Large intestine (tissue), 3 donors: ENCODE data around the gene C1RL. TPM values are rescaled to one million over a fixed set of nuclear protein-coding genes. Genes with fewer than 3 reads are reported as not detected.

Source experiments
- DNase-seq, 2 donors: peaks; one replicate each; pipeline versions ENCODE4 v3.0.0 to v3.0.0-alpha.2; 2013
- H3K27ac ChIP-seq: one replicate; pipeline ENCODE4 v1.5.1; 2013; ENCODE audit warnings: low read length
- H3K27me3 ChIP-seq: 2 replicates; pipeline ENCODE4 v1.6.1; 2013; ENCODE audit warnings: low read length; ENCODE audit not compliant: control insufficient read depth, insufficient read depth
- H3K36me3 ChIP-seq: 2 replicates; pipeline ENCODE4 v1.6.1; 2013; ENCODE audit warnings: low read length; ENCODE audit not compliant: control insufficient read depth, insufficient read depth
- H3K4me1 ChIP-seq: one replicate; pipeline ENCODE4 v1.6.1; 2013; ENCODE audit warnings: low read length; ENCODE audit not compliant: control insufficient read depth, insufficient read depth
- H3K4me3 ChIP-seq: one replicate; pipeline ENCODE4 v1.5.1; 2013; ENCODE audit warnings: low read length
- H3K9me3 ChIP-seq: one replicate; pipeline ENCODE4 v1.6.1; 2013; ENCODE audit warnings: mild to moderate bottlenecking, low read depth, low read length, moderate library complexity; ENCODE audit not compliant: control insufficient read depth
- WGBS: methylation state at CpG from one replicate; pipeline ENCODE4 v1.1.5; 2013; ENCODE audit warnings: low lambda C conversion rate; ENCODE audit not compliant: insufficient coverage; 5-methylcytosine and 5-hydroxymethylcytosine counted together
- polyA plus RNA-seq: library from polyadenylated mRNA; unstranded; fragments of 120-200 nt; gene quantifications from one replicate; pipeline ENCODE4 v1.2.1, GENCODE V29; 2013

C1RL gene
- polyA plus RNA-seq, 1 donor, result 76.8 TPM

DNA sequence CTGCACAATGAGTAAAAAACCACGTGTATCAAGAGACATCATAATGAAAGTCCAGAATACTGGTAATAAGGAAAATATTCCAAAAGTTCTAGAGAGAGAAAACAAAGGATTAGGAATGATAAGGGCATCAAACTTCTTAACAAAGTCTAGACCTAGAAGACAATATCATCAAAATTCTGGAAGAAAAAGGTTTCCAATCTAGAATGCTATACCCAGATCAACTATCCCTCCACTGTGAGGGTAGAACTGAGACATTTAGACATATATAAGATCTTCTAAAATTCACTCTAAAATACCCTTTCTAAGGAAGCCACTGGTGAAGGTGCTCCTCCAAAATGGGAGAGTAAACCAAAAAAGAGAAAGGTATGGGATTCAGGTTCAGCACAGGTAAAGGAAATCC, 2.9 kb downstream of the C1RL start:
- no peaks in the 10 kb centered on the region for H3K27me3 ChIP-seq
- no CpG with 5 or more reads among the region's 1 CpG for WGBS
- H3K36me3 ChIP-seq, result peaks cover 9% of the 10 kb centered on the region
- H3K4me1 ChIP-seq, result peaks cover 12% of the 10 kb centered on the region
- no peak for DNase-seq
- H3K27ac ChIP-seq, result no peak overlapping the region
- no peak overlapping the region for H3K4me3 ChIP-seq
- no peaks in the 10 kb centered on the region for H3K9me3 ChIP-seq

- no peaks in the 10 kb centered on the region for H3K9me3 ChIP-seq
- H3K27ac ChIP-seq, result peak overlapping the region; percentile 40
- peak; percentile 61 to 79 for DNase-seq
- WGBS, result no CpG with 5 or more reads among the region's 14 CpGs
- no peaks in the 10 kb centered on the region for H3K27me3 ChIP-seq
- no peak overlapping the region for H3K4me3 ChIP-seq
- H3K4me1 ChIP-seq, result peaks cover 5% of the 10 kb centered on the region
- peaks cover 19% of the 10 kb centered on the region for H3K36me3 ChIP-seq
Observed at GRCh38 chr12:7103837-7104584, 5.0 kb downstream of the C1RL start.

DNA sequence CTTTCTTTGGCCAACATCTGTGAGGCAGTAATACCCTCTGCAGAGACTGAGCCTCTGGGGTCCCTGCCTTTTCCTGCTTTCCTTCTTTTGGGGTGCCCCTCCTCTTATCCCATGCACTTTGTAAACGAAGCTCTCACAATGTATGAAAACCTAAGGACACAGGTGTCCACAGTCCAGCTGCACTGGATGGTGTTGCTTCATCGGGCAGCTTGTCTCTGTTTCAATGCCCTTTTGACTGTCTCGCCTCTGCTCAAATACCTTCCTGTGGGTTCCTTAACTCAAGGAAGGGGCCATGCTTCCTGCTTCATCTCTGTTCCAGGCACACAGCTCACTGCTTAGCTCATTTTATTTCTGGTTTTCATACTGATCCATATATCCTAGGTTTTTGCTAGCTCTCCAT, 6.4 kb downstream of the C1RL start:
- H3K4me1 ChIP-seq, result peaks cover 5% of the 10 kb centered on the region
- peaks cover 26% of the 10 kb centered on the region for H3K36me3 ChIP-seq
- no peaks in the 10 kb centered on the region for H3K27me3 ChIP-seq
- no peaks in the 10 kb centered on the region for H3K9me3 ChIP-seq
- WGBS, result no CpG with 5 or more reads among the region's 3 CpGs
- no peak overlapping the region for H3K27ac ChIP-seq
- no peak overlapping the region for H3K4me3 ChIP-seq
- no peak for DNase-seq

DNA sequence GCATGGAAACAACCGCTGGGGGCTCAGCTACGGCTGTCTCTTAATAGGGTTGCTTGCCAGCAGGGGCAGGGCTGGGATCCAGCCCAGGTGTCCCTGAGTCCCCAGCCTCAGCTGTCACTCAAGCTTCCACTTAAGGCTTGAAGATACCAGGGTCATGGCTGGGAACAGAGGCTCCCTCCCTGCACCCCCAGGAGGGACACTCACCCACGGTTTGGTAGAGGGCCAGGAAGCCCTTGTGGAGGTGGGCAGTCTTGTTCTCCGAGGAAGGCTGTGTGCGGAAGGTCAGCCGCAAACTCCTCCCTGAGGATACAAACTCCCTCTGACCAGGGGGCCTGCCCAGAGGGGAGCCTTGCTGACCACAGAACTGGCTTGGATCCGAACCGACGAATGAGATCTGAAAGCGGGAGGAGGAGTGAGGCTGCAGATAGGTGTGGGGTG, 7.3 kb downstream of the C1RL start:
- WGBS, result no CpG with 5 or more reads among the region's 10 CpGs
- no peaks in the 10 kb centered on the region for H3K27me3 ChIP-seq
- H3K4me1 ChIP-seq, result peaks cover 5% of the 10 kb centered on the region
- DNase-seq, result no peak
- no peak overlapping the region for H3K4me3 ChIP-seq
- peaks cover 27% of the 10 kb centered on the region for H3K36me3 ChIP-seq
- no peak overlapping the region for H3K27ac ChIP-seq
- H3K9me3 ChIP-seq, result no peaks in the 10 kb centered on the region

- Histone ChIP-seq H3K4me1 (peaks cover 5% of the 10 kb centered on the region), H3K4me3 (no peak overlapping the region), H3K9me3 (no peaks in the 10 kb centered on the region), H3K27me3 (no peaks in the 10 kb centered on the region), H3K36me3 (peaks cover 27% of the 10 kb centered on the region), H3K27ac (no peak overlapping the region)
- DNase-seq, result no peak
- 94% methylated on average over 2 of the region's 4 CpGs for WGBS
Observed at GRCh38 chr12:7101047-7101693, 7.8 kb downstream of the C1RL start.

DNA sequence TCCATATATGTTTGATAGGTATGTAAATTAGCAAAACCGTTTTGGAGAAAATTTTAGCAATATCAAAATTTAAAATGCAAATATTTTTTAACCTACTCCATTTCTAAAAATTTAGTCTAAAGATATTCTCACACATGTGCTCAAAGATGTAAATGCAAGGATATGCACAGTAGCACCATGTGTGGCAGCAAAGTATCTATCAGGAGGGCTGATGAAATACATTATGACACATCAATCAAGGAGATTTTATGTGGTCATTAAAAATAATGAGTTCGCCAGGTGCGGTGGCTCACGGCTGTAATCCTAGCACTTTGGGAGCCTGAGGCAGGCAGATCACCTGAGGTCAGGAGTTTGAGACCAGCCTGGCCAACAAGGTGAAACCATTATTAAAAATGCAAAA, 8.8 kb downstream of the C1RL start:
- no peaks in the 10 kb centered on the region for H3K27me3 ChIP-seq
- peaks cover 5% of the 10 kb centered on the region for H3K4me1 ChIP-seq
- no CpG with 5 or more reads among the region's 4 CpGs for WGBS
- no peak overlapping the region for H3K4me3 ChIP-seq
- no peak for DNase-seq
- no peak overlapping the region for H3K27ac ChIP-seq
- H3K9me3 ChIP-seq, result no peaks in the 10 kb centered on the region
- peaks cover 27% of the 10 kb centered on the region for H3K36me3 ChIP-seq

- H3K27me3 ChIP-seq, result no peaks in the 10 kb centered on the region
- 100% methylated on average over 1 of the region's 9 CpGs for WGBS
- no peak overlapping the region for H3K4me3 ChIP-seq
- no peaks in the 10 kb centered on the region for H3K9me3 ChIP-seq
- peaks cover 5% of the 10 kb centered on the region for H3K4me1 ChIP-seq
- DNase-seq, result no peak
- H3K27ac ChIP-seq, result no peak overlapping the region
- peaks cover 27% of the 10 kb centered on the region for H3K36me3 ChIP-seq
Observed at GRCh38 chr12:7099290-7099996, 9.6 kb downstream of the C1RL start.

DNA sequence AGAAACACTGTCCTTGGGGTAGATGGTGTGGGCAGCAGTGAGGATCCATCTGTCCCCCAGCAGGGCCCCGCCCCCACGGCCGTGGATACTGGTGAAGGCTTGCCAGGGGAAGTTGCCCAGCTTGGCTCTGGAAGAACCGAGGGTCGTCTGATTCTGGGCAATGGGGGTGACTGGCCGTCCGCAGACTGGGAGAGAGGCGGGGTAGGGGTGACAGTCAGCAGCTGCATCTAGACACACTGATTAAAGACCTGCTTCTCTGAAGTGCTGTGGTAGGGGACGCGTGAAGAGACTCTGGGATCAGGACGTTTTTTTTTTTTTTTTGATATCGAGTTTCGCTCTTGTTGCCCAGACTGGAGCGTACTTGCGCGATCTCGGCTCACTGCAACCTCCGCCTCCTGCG, 12.0 kb downstream of the C1RL start:
- WGBS, result 100% methylated on average over 2 of the region's 19 CpGs
- no peak overlapping the region for H3K4me3 ChIP-seq
- DNase-seq, result no peak
- H3K9me3 ChIP-seq, result no peaks in the 10 kb centered on the region
- H3K36me3 ChIP-seq, result peaks cover 24% of the 10 kb centered on the region
- no peak overlapping the region for H3K27ac ChIP-seq
- peaks cover 2% of the 10 kb centered on the region for H3K4me1 ChIP-seq
- no peaks in the 10 kb centered on the region for H3K27me3 ChIP-seq

- no peak for DNase-seq
- no CpG with 5 or more reads among the region's 26 CpGs for WGBS
- Histone ChIP-seq H3K27me3 (no peaks in the 10 kb centered on the region), H3K27ac (no peak overlapping the region), H3K4me3 (no peak overlapping the region), H3K36me3 (peaks cover 18% of the 10 kb centered on the region), H3K9me3 (no peaks in the 10 kb centered on the region), H3K4me1 (peaks cover 4% of the 10 kb centered on the region)
Observed at GRCh38 chr12:7096006-7096932, 12.7 kb downstream of the C1RL start.

GRCh38 chr12:7093892-7094291, 15.1 kb downstream of the C1RL start:
- no CpG with 5 or more reads among the region's 10 CpGs for WGBS
- Histone ChIP-seq H3K36me3 (peaks cover 8% of the 10 kb centered on the region), H3K27ac (no peak overlapping the region), H3K4me3 (no peak overlapping the region), H3K9me3 (no peaks in the 10 kb centered on the region), H3K27me3 (no peaks in the 10 kb centered on the region), H3K4me1 (peaks cover 4% of the 10 kb centered on the region)
- DNase-seq, result no peak
